Heart left ventricle (tissue), 16 donors: ENCODE results near the gene PARPBP. TPM values are rescaled to one million over a fixed set of nuclear protein-coding genes. Genes with fewer than 3 reads are reported as not detected.

Source experiments
- ATAC-seq, 4 donors: fragments of 200-7000 bp; cut with Tn5 transposase; one replicate each; pipeline ENCODE4 v1.9.1; 2020 to 2022; ENCODE audit warnings: moderate library complexity in 4 of 4, mild to moderate bottlenecking in 3 of 4, moderate number of reproducible peaks in 1 of 4
- DNase-seq, 5 donors: peaks; one replicate each; pipeline ENCODE4 v3.0.0-alpha.2; 2020
- H3K27ac ChIP-seq, 12 donors: fragments of 200-600 bp; sonication (generic) in 4 of 12; one replicate each; pipeline versions ENCODE4 v1.5.0 to v1.8.0; 2016 to 2022; ENCODE audit warnings: mild to moderate bottlenecking in 2 of 12
- H3K27me3 ChIP-seq, 9 donors: fragments of 200-600 bp; sonication (generic) in 2 of 9; one replicate each; pipeline versions ENCODE4 v1.5.1 to v1.8.0; 2016 to 2022; ENCODE audit warnings: mild to moderate bottlenecking in 3 of 9
- H3K36me3 ChIP-seq, 9 donors: fragments of 200-600 bp; sonication (generic) in 2 of 9; one replicate each; pipeline versions ENCODE4 v1.5.0 to v1.8.0; 2018 to 2022; ENCODE audit warnings: mild to moderate bottlenecking in 2 of 9
- H3K4me1 ChIP-seq, 12 donors: fragments of 200-600 bp; sonication (generic) in 4 of 12; one replicate each; pipeline versions ENCODE4 v1.5.0 to v1.8.0; 2016 to 2022; ENCODE audit warnings: mild to moderate bottlenecking in 3 of 12
- H3K4me3 ChIP-seq, 12 donors: fragments of 200-600 bp; sonication (generic) in 4 of 12; one replicate each; pipeline versions ENCODE4 v1.5.0 to v1.8.0; 2017 to 2022; ENCODE audit warnings: mild to moderate bottlenecking in 9 of 12, moderate library complexity in 4 of 12
- H3K9me3 ChIP-seq, 12 donors: fragments of 200-600 bp; sonication (generic) in 4 of 12; one replicate each; pipeline versions ENCODE4 v1.5.0 to v1.8.0; 2016 to 2022; ENCODE audit warnings: mild to moderate bottlenecking in 1 of 12
- CTCF ChIP-seq, 12 donors: fragments of 200-600 bp; sonication (generic) in 4 of 12; IDR thresholded peaks; one replicate each; pipeline versions ENCODE4 v1.5.0 to v1.8.0; 2018 to 2022; ENCODE audit warnings: antibody characterized with exemption in 12 of 12, mild to moderate bottlenecking in 5 of 12
- POLR2A ChIP-seq, 2 donors: fragments of 450-650 bp; IDR thresholded peaks; one replicate each; pipeline ENCODE4 v1.6.1; 2017; ENCODE audit warnings: antibody characterized with exemption in 2 of 2, mild to moderate bottlenecking in 2 of 2, moderate library complexity in 2 of 2
- WGBS, 4 donors: extraction: QIAGEN DNeasy Blood & Tissue Kit in 2 of 4; methylation state at CpG; one replicate each; pipeline versions ENCODE4 v1.1.5 to v1.1.7; 2013 to 2018; 5-methylcytosine and 5-hydroxymethylcytosine counted together
- intact Hi-C, 10 donors: fragments of 100-400 bp; cut with DNase I; formaldehyde crosslinking; loops; one replicate each; pipeline versions ENCODE4 v1.11.1 to v1.14.2; 2022
- polyA plus RNA-seq, 2 donors: library from polyadenylated mRNA; stranded (reverse); fragments of 200-250 nt; gene quantifications; one replicate each; pipeline ENCODE4 v1.2.3, GENCODE V29; 2013
- total RNA-seq, 9 donors: library from RNA; depleted of rRNA in 2 of 9; stranded (reverse); fragments of >200 nt in 2 of 9; fragmentation: NEBNext Ultra II Directional in 3 of 9; extraction: Animal tissue kit (Norgen Biotek cat#: 25700) in 3 of 9; gene quantifications; one replicate each; pipeline versions ENCODE4 v1.1.0 to v1.2.4, GENCODE V29; 2016 to 2023
- donor health status: ischemic (EF 13 %, LVEDD 7.1; RV severe dilation, severe dysfunction).
- donor health status: healthy with polysubstance abuse.
- donor health status: DM: no; HTN: yes; CAD: no.
- donor health status: DM: no; HTN: no; CAD: no.
- donor health status: ischemic (EF 25% LVEDD 6.9; RV normal size, moderate dysfunction).
- donor health status: ischemic (EF 25% LVEDD 5.7; RV mildly dilated, moderate dysfunction).
- donor health status: healthy.
- donor health status: DM: yes; HTN: yes; CAD: no.
- donor health status: ischemic (EF 35%, LVEDD 5.7; RV mildly dilated, moderate dysfunction).
- donor health status: nonischemic (EF 11% LVEDD 7.7; RV severe dilation, severe dysfunction).
- donor health status: DM: yes; HTN: yes; CAD: no.
- donor health status: PGD.
- donor health status: ischemic (EF 29% LVEDD 5.4; RV normal size, mild dysfunction).
- donor health status: nonischemic (EF 23%, LVEDD 6.1; RV moderate dilation, normal function).

The PARPBP gene
- total and polyA plus RNA-seq, 11 donors: 0.19 to 2.3 (median 0.49) TPM; not detected in 1

GRCh38 chr12:102174761-102175160 lies 54.8 kb downstream of the PARPBP start:
- no peak for TF ChIP-seq POLR2A (IDR thresholded peaks at IDR 0.05)
- TF ChIP-seq CTCF (IDR thresholded peaks at IDR 0.05): no peak
- H3K27ac ChIP-seq: no peak overlapping the region
- ATAC-seq (no peak), DNase-seq (no peak)
- H3K9me3 ChIP-seq: no peaks in the 10 kb centered on the region
- H3K4me3 ChIP-seq: no peak overlapping the region
- H3K36me3 ChIP-seq: no peaks in the 10 kb centered on the region
- intact Hi-C loops: loop anchor here in 3 of 10 donors (5.0 kb wide), 2 partner anchors 308 to 313 kb away; partner anchors contain the start of gene IGF1 (in 2 of the 3)
- peaks cover 0 to 11% (median 0%) of the 10 kb centered on the region in 12 donors for H3K4me1 ChIP-seq
- WGBS, 4 donors: 72 to 91% (median 81%) methylated on average over 2 of the region's 2 CpGs
- no peaks in the 10 kb centered on the region for H3K27me3 ChIP-seq

- Histone ChIP-seq H3K27me3 (no peaks in the 10 kb centered on the region), H3K4me1 (no peaks in the 10 kb centered on the region), H3K4me3 (no peak overlapping the region), H3K27ac (no peak overlapping the region), H3K36me3 (no peaks in the 10 kb centered on the region), H3K9me3 (no peaks in the 10 kb centered on the region)
- WGBS, 4 donors: 74 to 90% (median 81%) methylated on average over 2 of the region's 2 CpGs
- TF ChIP-seq CTCF (IDR thresholded peaks at IDR 0.05) (no peak), POLR2A (IDR thresholded peaks at IDR 0.05) (no peak)
- intact Hi-C loops: no loop called here
- DNase-seq (no peak), ATAC-seq (no peak)
Measured at GRCh38 chr12:102182635-102183034, 62.7 kb downstream of the PARPBP start.

GRCh38 chr12:102195826-102196225 lies 75.8 kb downstream of the PARPBP start:
- Histone ChIP-seq H3K9me3 (no peaks in the 10 kb centered on the region), H3K27me3 (no peaks in the 10 kb centered on the region), H3K4me3 (no peak overlapping the region), H3K36me3 (no peaks in the 10 kb centered on the region), H3K27ac (no peak overlapping the region), H3K4me1 (no peaks in the 10 kb centered on the region)
- WGBS, 4 donors: 88 to 91% (median 90%) methylated on average over 4 of the region's 4 CpGs
- no peak for ATAC-seq
- intact Hi-C loops: no loop called here
- TF ChIP-seq POLR2A (IDR thresholded peaks at IDR 0.05): no peak
- no peak for TF ChIP-seq CTCF (IDR thresholded peaks at IDR 0.05)
- no peak for DNase-seq

GRCh38 chr12:102197789-102198188 lies 77.8 kb downstream of the PARPBP start, which contains the start of gene PMCH:
PMCH (minus strand) TSS chr12:102197833; CDS start chr12:102197770, 63 bp downstream.
- ATAC-seq: no peak
- H3K27me3 ChIP-seq: no peaks in the 10 kb centered on the region
- DNase-seq: no peak
- no peak within 1 kb of the TSS for H3K27ac ChIP-seq
- H3K9me3 ChIP-seq: no peaks in the 10 kb centered on the region
- WGBS, 4 donors: 83 to 88% (median 87%) methylated on average over 1 of the region's 1 CpG
- no peak for TF ChIP-seq POLR2A (IDR thresholded peaks at IDR 0.05)
- no peak for TF ChIP-seq CTCF (IDR thresholded peaks at IDR 0.05)
- H3K4me1 ChIP-seq: no peaks in the 10 kb centered on the region
- H3K36me3 ChIP-seq: no peaks in the 10 kb centered on the region
- intact Hi-C loops: no loop called here
- no peak within 1 kb of the TSS for H3K4me3 ChIP-seq
